IMR-90 (cell line): Measurements from ENCODE around the gene ACP6. TPM values are rescaled to one million over a fixed set of nuclear protein-coding genes. Genes with fewer than 3 reads are reported as not detected.

Experiments
- ATAC-seq: fragments of 200-7000 bp; cut with Tn5 transposase; 2 replicates; pipeline ENCODE4 v1.9.1; 2020; ENCODE audit warnings: low read depth, mild to moderate bottlenecking, moderate library complexity
- BruUV-seq: library from RNA; stranded (reverse); fragments of 400-500 nt; replicated peaks from 2 replicates; lab custom pipeline; 2021; lab: Mats Ljungman, UMichigan
- CTCF ChIA-PET: fragments of 300-600 bp; formaldehyde crosslinking; extraction: SDS; loops from one replicate; lab custom pipeline; 2021; ENCODE audit warnings: antibody characterized with exemption; lab: Yijun Ruan, JAX
- POLR2A ChIA-PET: fragments of 300-600 bp; sonication (Branson Sonifier 250); formaldehyde crosslinking; loops from one replicate; lab custom pipeline; 2022; ENCODE audit warnings: antibody characterized with exemption; ENCODE audit not compliant: unreplicated experiment; lab: Charles Lee
- DNase-seq: peaks from one replicate; pipeline ENCODE4 v3.0.0; 2013
- H2AFZ ChIP-seq: replicated peaks from 2 replicates; pipeline ENCODE3; 2013; ENCODE audit warnings: low read length, mild to moderate bottlenecking; ENCODE audit not compliant: poor library complexity
- H2AK5ac ChIP-seq: 2 replicates; pipeline ENCODE4 v1.6.1; 2013; ENCODE audit warnings: low read depth, low read length, inconsistent platforms
- H2AK9ac ChIP-seq: replicated peaks from 2 replicates; pipeline ENCODE3; 2013; ENCODE audit warnings: mild to moderate bottlenecking, low read depth, low read length, moderate library complexity; ENCODE audit not compliant: poor library complexity
- H2BK120ac ChIP-seq: 2 replicates; pipeline ENCODE4 v1.6.1; 2013; ENCODE audit warnings: low read depth, low read length, inconsistent platforms
- H2BK15ac ChIP-seq: 3 replicates; pipeline ENCODE4 v1.6.1; 2013; ENCODE audit warnings: low read depth, low read length, inconsistent platforms
- H2BK20ac ChIP-seq: 2 replicates; pipeline ENCODE4 v1.6.1; 2013; ENCODE audit warnings: low read depth, mild to moderate bottlenecking, inconsistent platforms, low read length, moderate library complexity
- H2BK5ac ChIP-seq: 2 replicates; pipeline ENCODE4 v1.6.1; 2013; ENCODE audit warnings: mild to moderate bottlenecking, low read depth, low read length, inconsistent platforms; ENCODE audit not compliant: poor library complexity, severe bottlenecking
- H3K14ac ChIP-seq: replicated peaks from 2 replicates; pipeline ENCODE4 v1.6.1; 2013; ENCODE audit warnings: low read depth, low read length, inconsistent platforms
- H3K18ac ChIP-seq: 2 replicates; pipeline ENCODE4 v1.6.1; 2013; ENCODE audit warnings: low read depth, low read length, control low read depth
- H3K23ac ChIP-seq: 2 replicates; pipeline ENCODE4 v1.6.1; 2013; ENCODE audit warnings: low read depth, low read length, inconsistent platforms
- H3K27ac ChIP-seq: 2 replicates; pipeline ENCODE4 v1.5.1; 2013; ENCODE audit warnings: mild to moderate bottlenecking, control low read depth, low read length; ENCODE audit not compliant: insufficient read depth
- H3K27me3 ChIP-seq: 2 replicates; pipeline ENCODE4 v1.6.1; 2013; ENCODE audit warnings: low read length; ENCODE audit not compliant: control insufficient read depth, insufficient read depth
- H3K36me3 ChIP-seq: 2 replicates; pipeline ENCODE4 v1.6.1; 2013; ENCODE audit warnings: low read length, mixed read lengths; ENCODE audit not compliant: control insufficient read depth, insufficient read depth
- H3K4ac ChIP-seq: 2 replicates; pipeline ENCODE4 v1.6.1; 2013; ENCODE audit warnings: low read depth, low read length, inconsistent platforms
- H3K4me1 ChIP-seq: 2 replicates; pipeline ENCODE4 v1.6.1; 2013; ENCODE audit warnings: low read length, mixed read lengths; ENCODE audit not compliant: control insufficient read depth, insufficient read depth
- H3K4me2 ChIP-seq: 2 replicates; pipeline ENCODE4 v1.6.1; 2013; ENCODE audit warnings: low read depth, mild to moderate bottlenecking, control low read depth, low read length, moderate library complexity
- H3K4me3 ChIP-seq: 2 replicates; pipeline ENCODE4 v1.5.1; 2013; ENCODE audit warnings: low read depth, mild to moderate bottlenecking, control low read depth, low read length, moderate library complexity; ENCODE audit not compliant: insufficient read depth
- H3K56ac ChIP-seq: 2 replicates; pipeline ENCODE4 v1.6.1; 2013; ENCODE audit warnings: low read length, inconsistent platforms; ENCODE audit not compliant: insufficient read depth; ENCODE audit errors: extremely low read depth
- H3K79me1 ChIP-seq, 2 experiments: 2 replicates each; pipeline ENCODE4 v1.6.1; 2013; ENCODE audit warnings: low read length in 2 of 2, inconsistent platforms in 1 of 2, low read depth in 1 of 2
- H3K9ac ChIP-seq: 2 replicates; pipeline ENCODE4 v1.6.1; 2013; ENCODE audit warnings: low read depth, low read length, control low read depth
- H3K9me1 ChIP-seq: 2 replicates; pipeline ENCODE4 v1.6.1; 2013; ENCODE audit warnings: low read length, inconsistent platforms; ENCODE audit not compliant: insufficient read depth
- H3K9me3 ChIP-seq: 2 replicates; pipeline ENCODE4 v1.6.1; 2013; ENCODE audit warnings: low read length; ENCODE audit not compliant: control insufficient read depth, insufficient read depth
- H4K20me1 ChIP-seq: 2 replicates; pipeline ENCODE4 v1.6.1; 2013; ENCODE audit warnings: low read length, inconsistent platforms; ENCODE audit not compliant: insufficient read depth
- H4K5ac ChIP-seq: 2 replicates; pipeline ENCODE4 v1.6.1; 2013; ENCODE audit warnings: mild to moderate bottlenecking, low read depth, low read length, control low read depth
- H4K8ac ChIP-seq, 2 experiments: 2 replicates each; pipeline ENCODE4 v1.6.1; 2013; ENCODE audit warnings: low read depth in 2 of 2, low read length in 2 of 2, control low read depth in 1 of 2, inconsistent platforms in 1 of 2
- H4K91ac ChIP-seq: 2 replicates; pipeline ENCODE4 v1.6.1; 2013; ENCODE audit warnings: low read depth, low read length, inconsistent platforms; ENCODE audit not compliant: insufficient read depth
- BHLHE40 ChIP-seq: fragments of 150-350 bp; IDR thresholded peaks from 2 replicates; pipeline ENCODE4 v1.6.1; 2016; ENCODE audit warnings: mild to moderate bottlenecking, low read depth, low read length
- CEBPB ChIP-seq: IDR thresholded peaks from 2 replicates; pipeline ENCODE4 v1.6.1; 2012; ENCODE audit warnings: low read depth, low read length, improper control_type of control experiment
- CHD1 ChIP-seq: IDR thresholded peaks from 2 replicates; pipeline ENCODE4 v1.6.1; 2012; ENCODE audit warnings: low read depth, low read length, improper control_type of control experiment
- CTCF ChIP-seq: conservative IDR thresholded peaks from 2 replicates; pipeline ENCODE4 v1.5.1; 2012; ENCODE audit warnings: mild to moderate bottlenecking, low read depth, low read length, improper control_type of control experiment
- ELK1 ChIP-seq: fragments of 150-350 bp; IDR thresholded peaks from 2 replicates; pipeline ENCODE4 v1.6.1; 2016; ENCODE audit warnings: low read depth, mild to moderate bottlenecking, low read length, moderate library complexity, borderline replicate concordance
- FOS ChIP-seq: fragments of 150-350 bp; IDR thresholded peaks from 2 replicates; pipeline ENCODE4 v1.6.1; 2016; ENCODE audit warnings: low read depth, low read length
- MAFK ChIP-seq: IDR thresholded peaks from 2 replicates; pipeline ENCODE4 v1.6.1; 2012; ENCODE audit warnings: low read depth, low read length, improper control_type of control experiment
- MAZ ChIP-seq: IDR thresholded peaks from 2 replicates; pipeline ENCODE4 v1.6.1; 2012; ENCODE audit warnings: low read depth, mild to moderate bottlenecking, low read length, improper control_type of control experiment, moderate library complexity, borderline replicate concordance
- MXI1 ChIP-seq: IDR thresholded peaks from 2 replicates; pipeline ENCODE4 v1.6.1; 2012; ENCODE audit warnings: low read depth, mild to moderate bottlenecking, low read length, moderate library complexity, borderline replicate concordance
- NFE2L2 ChIP-seq: fragments of 150-350 bp; IDR thresholded peaks from 2 replicates; pipeline ENCODE4 v1.6.1; 2016; ENCODE audit warnings: low read depth, mild to moderate bottlenecking, low read length
- POLR2A ChIP-seq: IDR thresholded peaks from 2 replicates; pipeline ENCODE4 v1.6.1; 2012; ENCODE audit warnings: mild to moderate bottlenecking, low read depth, low read length
- RAD21 ChIP-seq: IDR thresholded peaks from 2 replicates; pipeline ENCODE4 v1.6.1; 2012; ENCODE audit warnings: low read length, improper control_type of control experiment
- RCOR1 ChIP-seq: IDR thresholded peaks from 2 replicates; pipeline ENCODE4 v1.6.1; 2012; ENCODE audit warnings: mild to moderate bottlenecking, low read length, improper control_type of control experiment; ENCODE audit not compliant: insufficient replicate concordance
- RFX5 ChIP-seq: IDR thresholded peaks from 2 replicates; pipeline ENCODE4 v1.8.0; 2012; ENCODE audit warnings: low read depth, mild to moderate bottlenecking, low read length, moderate library complexity
- SMC3 ChIP-seq: fragments of 150-350 bp; IDR thresholded peaks from 2 replicates; pipeline ENCODE4 v1.6.1; 2016; ENCODE audit warnings: low read depth, mild to moderate bottlenecking, antibody characterized with exemption, low read length, moderate library complexity
- USF2 ChIP-seq: fragments of 150-350 bp; IDR thresholded peaks from 2 replicates; pipeline ENCODE4 v1.6.1; 2017; ENCODE audit warnings: mild to moderate bottlenecking, antibody characterized with exemption, low read length, low read depth
- WGBS, 2 experiments: methylation state at CpG; one replicate each; pipeline versions ENCODE4 v1.1.5 to v1.1.7; 2013; ENCODE audit warnings: missing lambda C conversion rate in 2 of 2; ENCODE audit not compliant: insufficient read length in 1 of 2; ENCODE audit errors: extremely low coverage in 2 of 2; 5-methylcytosine and 5-hydroxymethylcytosine counted together
- dilution Hi-C: fragments of 300-500 bp; cut with HindIII; formaldehyde crosslinking; loops from one replicate; pipeline ENCODE4 v1.14.3; 2018; ENCODE audit warnings: low sequenced_read_pairs; ENCODE audit not compliant: unreplicated experiment
- in situ Hi-C: fragments of 300-500 bp; cut with MboI; formaldehyde crosslinking; loops from 3 replicates; pipeline ENCODE4 v1.14.3; 2019; ENCODE audit warnings: low sequenced_read_pairs, inconsistent platforms, mixed read lengths
- intact Hi-C: fragments of 100-400 bp; cut with micrococcal nuclease; formaldehyde crosslinking; loops from 2 replicates; pipeline ENCODE4 v1.10.0; 2022
- polyA plus RNA-seq, 3 experiments: library from polyadenylated mRNA; depleted of rRNA; stranded (reverse); fragments of >200 nt; gene quantifications; 2 replicates each; pipeline ENCODE4 v1.2.3, GENCODE V29; 2012; ENCODE audit warnings: low replicate concordance in 1 of 3
- total RNA-seq: library from RNA; depleted of rRNA; stranded (reverse); fragments of >200 nt; gene quantifications from 2 replicates; pipeline ENCODE4 v1.2.3, GENCODE V29; 2012

Gene ACP6
- total and polyA plus RNA-seq, 2 of the 4 experiments (the other 2 are of a cell fraction): 2.5 to 8.2 TPM

GRCh38 chr1:147673816-147674215, 3.5 kb upstream of the ACP6 start:
- DNase-seq (no peak), ATAC-seq (no peak)
- Histone ChIP-seq H3K18ac (no peak overlapping the region), H2BK15ac (no peak overlapping the region), H2BK20ac (no peak overlapping the region), H3K27me3 (no peaks in the 10 kb centered on the region), H3K23ac (no peak overlapping the region), H3K4me2 (no peak overlapping the region), H3K36me3 (no peaks in the 10 kb centered on the region), H3K14ac (no peak overlapping the region), H3K56ac (no peak overlapping the region), H3K27ac (no peak overlapping the region), H3K4me3 (no peak overlapping the region), H4K91ac (no peak overlapping the region), H3K9me1 (0 out of 2 replicates have a peak, but pooled peaks cover 2% of the 10 kb centered on the region), H3K9me3 (peaks cover 6% of the 10 kb centered on the region), H4K5ac (no peak overlapping the region), H2AK9ac (no peak overlapping the region), H2BK120ac (no peak overlapping the region), H4K8ac (no peak overlapping the region), H2AK5ac (no peak overlapping the region), H2BK5ac (no peak overlapping the region), H2AFZ (no peak overlapping the region), H3K9ac (no peak overlapping the region), H4K20me1 (no peaks in the 10 kb centered on the region), H3K4ac (no peak overlapping the region), H3K4me1 (peaks cover 6% of the 10 kb centered on the region; the same call in 1 of the 2 replicates), H3K79me1 (peaks cover 3 to 9% of the 10 kb centered on the region in 2 experiments; a peak in 1 of 4 replicates)
- 60% methylated on average over 1 of the region's 2 CpGs; no CpG with 5 or more reads in 1 of the 2 experiments for WGBS, 2 experiments
- no TSS peak for BruUV-seq
- in situ Hi-C loops (no loop called here), intact Hi-C loops (loop anchor here (10.0 kb wide), 1 partner anchor 379 kb away; no protein-coding TSS in a partner anchor), dilution Hi-C loops (no loop called here)
- POLR2A ChIA-PET: no interaction called here
- CTCF ChIA-PET: no interaction called here
- TF ChIP-seq RFX5: no peak
- TF ChIP-seq CTCF: no peak
- no peak for TF ChIP-seq FOS
- TF ChIP-seq CHD1: no peak
- no peak for TF ChIP-seq POLR2A
- TF ChIP-seq BHLHE40: no peak
- no peak for TF ChIP-seq NFE2L2
- no peak for TF ChIP-seq MAZ
- no peak for TF ChIP-seq CEBPB
- no peak for TF ChIP-seq MAFK
- TF ChIP-seq SMC3: no peak
- TF ChIP-seq RCOR1: no peak
- TF ChIP-seq USF2: no peak
- TF ChIP-seq RAD21: no peak
- TF ChIP-seq MXI1: no peak
- no peak for TF ChIP-seq ELK1
